Smooth muscle cell (in vitro differentiated cells): ENCODE results near the gene DHX16. TPM values are rescaled to one million over a fixed set of nuclear protein-coding genes. Genes with fewer than 3 reads are reported as not detected.
"Not testable (repeated sequence)": the region's sequence is repeated elsewhere in the genome, so short reads cannot be mapped to it uniquely, and the experiment has no call there.

Experiments used
- DNase-seq: peaks from one replicate; lab custom pipeline; 2025; ENCODE audit not compliant: unreplicated experiment; lab: John Stamatoyannopoulos, UW
- H2AFZ ChIP-seq: fragments of 200-600 bp; sonication (generic); 2 replicates; pipeline ENCODE4 v1.6.0; 2016; ENCODE audit warnings: antibody characterized with exemption, low read depth, mild to moderate bottlenecking
- H3F3A ChIP-seq: fragments of 200-600 bp; sonication (generic); 2 replicates; pipeline ENCODE4 v1.6.0; 2017; ENCODE audit warnings: antibody characterized with exemption, low read depth
- H3K27ac ChIP-seq: fragments of 200-600 bp; sonication (generic); 2 replicates; pipeline ENCODE4 v1.5.1; 2016; ENCODE audit warnings: low read depth, mild to moderate bottlenecking
- H3K27me3 ChIP-seq: fragments of 200-600 bp; sonication (generic); 2 replicates; pipeline ENCODE4 v1.6.1; 2016; ENCODE audit warnings: low read depth, mild to moderate bottlenecking
- H3K36me3 ChIP-seq: fragments of 200-600 bp; sonication (generic); 2 replicates; pipeline ENCODE4 v1.5.1; 2016; ENCODE audit warnings: low read depth
- H3K4me1 ChIP-seq: fragments of 200-600 bp; sonication (generic); 2 replicates; pipeline ENCODE4 v1.5.1; 2016; ENCODE audit warnings: low read depth
- H3K4me2 ChIP-seq: fragments of 200-600 bp; sonication (generic); 2 replicates; pipeline ENCODE4 v1.6.0; 2016; ENCODE audit warnings: mild to moderate bottlenecking
- H3K4me3 ChIP-seq: fragments of 200-600 bp; sonication (generic); 2 replicates; pipeline ENCODE4 v1.5.1; 2016; ENCODE audit warnings: mild to moderate bottlenecking
- H3K79me2 ChIP-seq: fragments of 200-600 bp; sonication (generic); 2 replicates; pipeline ENCODE4 v1.6.0; 2016; ENCODE audit warnings: low read depth, mild to moderate bottlenecking
- H3K9ac ChIP-seq: fragments of 200-600 bp; sonication (generic); 2 replicates; pipeline ENCODE4 v1.6.0; 2016; ENCODE audit warnings: low read depth
- H3K9me3 ChIP-seq: fragments of 200-600 bp; sonication (generic); replicated peaks from 2 replicates; pipeline ENCODE4 v1.5.1; 2016; ENCODE audit warnings: low read depth
- H4K20me1 ChIP-seq: fragments of 200-600 bp; sonication (generic); 2 replicates; pipeline ENCODE4 v1.6.0; 2016; ENCODE audit warnings: low read depth
- WGBS: methylation state at CpG from one replicate; pipeline ENCODE4 v1.1.7; 2016; ENCODE audit warnings: low lambda C conversion rate; 5-methylcytosine and 5-hydroxymethylcytosine counted together
- polyA plus RNA-seq: library from polyadenylated mRNA; unstranded; fragments of >200 nt; fragmentation: Nextera tagmentation; extraction: Ambion mirVana; gene quantifications from 2 replicates; pipeline ENCODE4 v1.2.1, GENCODE V29; 2016
- total RNA-seq: library from RNA; depleted of rRNA; stranded (reverse); fragments of >200 nt; gene quantifications from 2 replicates; pipeline ENCODE4 v1.2.3, GENCODE V29; 2014
- TF ChIP-seq, protein P1 (sequence below): fragments of 200-600 bp; sonication (generic); IDR thresholded peaks from 2 replicates; pipeline ENCODE4 v1.5.1; 2017; ENCODE audit warnings: borderline replicate concordance, mild to moderate bottlenecking, antibody characterized with exemption; ENCODE audit not compliant: insufficient read depth, poor library complexity, severe bottlenecking

The DHX16 gene
- total RNA-seq (12.4 and 16.0 TPM in 2 replicates), polyA plus RNA-seq (23.5 and 29.0 TPM in 2 replicates)

- Histone ChIP-seq H3K27ac (peak within 1 kb of the TSS; percentile 43), H2AFZ (peak within 1 kb of the TSS; percentile 87), H3K79me2 (peaks cover 18% of the 10 kb centered on the region), H3K9me3 (no peaks in the 10 kb centered on the region), H3K9ac (peak within 1 kb of the TSS; percentile 85), H3K27me3 (no peaks in the 10 kb centered on the region), H3K4me2 (peak within 1 kb of the TSS; percentile 95), H3K4me1 (peaks cover 6% of the 10 kb centered on the region), H4K20me1 (peaks cover 22% of the 10 kb centered on the region), H3K4me3 (peak within 1 kb of the TSS; percentile 92), H3K36me3 (no peaks in the 10 kb centered on the region), H3F3A (peaks cover 8% of the 10 kb centered on the region)
- TF ChIP-seq, protein P1, sequence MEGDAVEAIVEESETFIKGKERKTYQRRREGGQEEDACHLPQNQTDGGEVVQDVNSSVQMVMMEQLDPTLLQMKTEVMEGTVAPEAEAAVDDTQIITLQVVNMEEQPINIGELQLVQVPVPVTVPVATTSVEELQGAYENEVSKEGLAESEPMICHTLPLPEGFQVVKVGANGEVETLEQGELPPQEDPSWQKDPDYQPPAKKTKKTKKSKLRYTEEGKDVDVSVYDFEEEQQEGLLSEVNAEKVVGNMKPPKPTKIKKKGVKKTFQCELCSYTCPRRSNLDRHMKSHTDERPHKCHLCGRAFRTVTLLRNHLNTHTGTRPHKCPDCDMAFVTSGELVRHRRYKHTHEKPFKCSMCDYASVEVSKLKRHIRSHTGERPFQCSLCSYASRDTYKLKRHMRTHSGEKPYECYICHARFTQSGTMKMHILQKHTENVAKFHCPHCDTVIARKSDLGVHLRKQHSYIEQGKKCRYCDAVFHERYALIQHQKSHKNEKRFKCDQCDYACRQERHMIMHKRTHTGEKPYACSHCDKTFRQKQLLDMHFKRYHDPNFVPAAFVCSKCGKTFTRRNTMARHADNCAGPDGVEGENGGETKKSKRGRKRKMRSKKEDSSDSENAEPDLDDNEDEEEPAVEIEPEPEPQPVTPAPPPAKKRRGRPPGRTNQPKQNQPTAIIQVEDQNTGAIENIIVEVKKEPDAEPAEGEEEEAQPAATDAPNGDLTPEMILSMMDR = peak; percentile 78
- 2% methylated on average over 57 of the region's 57 CpGs for WGBS
- peak; percentile 63 for DNase-seq
These were observed at the start of gene DHX16 for GRCh38 chr6:30672445-30673253. DHX16 (minus strand) TSS chr6:30673006; CDS start chr6:30672841, 165 bp downstream.

GRCh38 chr6:30722025-30722279, 49.1 kb upstream of the DHX16 start:
- not testable (repeated sequence) for DNase-seq, H2AFZ ChIP-seq, H3K9me3 ChIP-seq, H3K27me3 ChIP-seq, H3K36me3 ChIP-seq
- Histone ChIP-seq H3K9ac (peak overlapping the region; percentile 92), H3K4me2 (peak overlapping the region; percentile 84), H3K79me2 (peaks cover 58% of the 10 kb centered on the region), H4K20me1 (peaks cover 57% of the 10 kb centered on the region), H3K4me3 (peak overlapping the region; percentile 83), H3K4me1 (peaks cover 27% of the 10 kb centered on the region), H3F3A (peaks cover 53% of the 10 kb centered on the region), H3K27ac (peak overlapping the region; percentile 89)
- WGBS = 1% methylated on average over 10 of the region's 10 CpGs

- Histone ChIP-seq H3K27me3 (no peaks in the 10 kb centered on the region), H2AFZ (no peak overlapping the region), H3K4me1 (peaks cover 30% of the 10 kb centered on the region), H3K36me3 (no peaks in the 10 kb centered on the region), H3F3A (peaks cover 47% of the 10 kb centered on the region), H3K79me2 (peaks cover 63% of the 10 kb centered on the region), H3K9me3 (no peaks in the 10 kb centered on the region), H4K20me1 (peaks cover 51% of the 10 kb centered on the region), H3K4me3 (peak overlapping the region; percentile 83), H3K9ac (peak overlapping the region; percentile 92), H3K27ac (peak overlapping the region; percentile 93), H3K4me2 (peak overlapping the region; percentile 84)
- 3% methylated on average over 34 of the region's 71 CpGs for WGBS
- peak; percentile 81 for DNase-seq
- TF ChIP-seq, protein P1 = peak; percentile 42
These were observed 48.6 kb upstream of the DHX16 start for GRCh38 chr6:30721198-30722024.

- Histone ChIP-seq H3K36me3 (no peaks in the 10 kb centered on the region), H3K79me2 (peaks cover 67% of the 10 kb centered on the region), H3K4me3 (peak overlapping the region; percentile 83), H3K4me1 (peaks cover 36% of the 10 kb centered on the region), H3K9ac (peak overlapping the region; percentile 80), H3K27me3 (no peaks in the 10 kb centered on the region), H3K9me3 (no peaks in the 10 kb centered on the region), H3F3A (peaks cover 43% of the 10 kb centered on the region), H4K20me1 (peaks cover 46% of the 10 kb centered on the region), H3K4me2 (peak overlapping the region; percentile 84), H2AFZ (no peak overlapping the region), H3K27ac (peak overlapping the region; percentile 93)
- DNase-seq = no peak
- WGBS = 0% methylated on average over 18 of the region's 29 CpGs
- TF ChIP-seq, protein P1 = no peak
These were observed 48.0 kb upstream of the DHX16 start for GRCh38 chr6:30720738-30721197.
